GM12891 (cell line): Measurements from ENCODE around the gene UNC45A.

Experiments
- PAX5 ChIP-seq: IDR thresholded peaks from 2 replicates; pipeline ENCODE4 v1.6.1; 2011; ENCODE audit warnings: low read length, moderate library complexity, mild to moderate bottlenecking; ENCODE audit not compliant: insufficient read depth, severe bottlenecking
- POLR2A ChIP-seq: IDR thresholded peaks from 2 replicates; pipeline ENCODE4 v1.6.1; 2011; ENCODE audit warnings: low read depth, low read length, control low read depth
- POLR2AphosphoS5 ChIP-seq: IDR thresholded peaks from 2 replicates; pipeline ENCODE4 v1.6.1; 2011; ENCODE audit warnings: low read depth, low read length, control low read depth
- SPI1 ChIP-seq: IDR thresholded peaks from 2 replicates; pipeline ENCODE4 v1.6.1; 2011; ENCODE audit warnings: low read depth, low read length, control low read depth
- TAF1 ChIP-seq: IDR thresholded peaks from 2 replicates; pipeline ENCODE4 v1.6.1; 2011; ENCODE audit warnings: low read depth, low read length, control low read depth

DNA sequence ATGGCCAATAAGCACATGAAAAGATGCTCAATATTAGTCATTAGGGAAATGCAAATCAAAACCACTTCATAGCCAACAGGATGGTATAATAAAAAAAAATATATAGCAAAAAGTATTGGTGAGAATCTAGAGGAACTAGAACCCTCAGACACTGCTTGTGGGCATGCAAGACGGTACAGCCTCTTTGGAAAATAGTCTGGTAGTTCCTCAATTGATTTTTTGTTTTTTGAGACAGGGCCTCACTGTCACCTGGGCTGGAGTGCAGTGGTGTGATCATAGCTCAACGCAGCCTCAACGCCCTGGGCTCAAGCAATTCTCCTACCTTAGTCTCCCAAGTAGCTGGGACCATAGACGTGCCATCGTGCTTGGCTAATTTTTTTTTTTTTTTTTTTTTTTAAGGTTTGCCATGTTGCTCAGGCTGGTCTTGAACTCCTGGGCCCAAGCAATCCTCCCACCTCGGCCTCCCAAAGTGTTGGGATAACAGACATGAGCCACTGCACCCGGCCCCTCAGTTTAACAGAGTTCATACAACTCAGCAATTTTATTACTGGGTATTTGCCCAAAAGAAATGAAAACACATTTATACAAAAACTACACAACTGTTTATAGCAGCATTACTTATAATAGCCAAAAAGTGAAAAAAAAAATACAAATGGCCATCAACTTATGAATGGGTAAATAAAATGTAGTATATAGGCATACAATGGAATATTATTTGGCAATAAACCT, 54.1 kb downstream of the UNC45A start:
- no peak for TF ChIP-seq POLR2A
- no peak for TF ChIP-seq POLR2AphosphoS5
- no peak for TF ChIP-seq TAF1
- no peak for TF ChIP-seq PAX5
- no peak for TF ChIP-seq SPI1
